ENCODE measurements around the gene CSMD2.

The CSMD2 gene

DNA sequence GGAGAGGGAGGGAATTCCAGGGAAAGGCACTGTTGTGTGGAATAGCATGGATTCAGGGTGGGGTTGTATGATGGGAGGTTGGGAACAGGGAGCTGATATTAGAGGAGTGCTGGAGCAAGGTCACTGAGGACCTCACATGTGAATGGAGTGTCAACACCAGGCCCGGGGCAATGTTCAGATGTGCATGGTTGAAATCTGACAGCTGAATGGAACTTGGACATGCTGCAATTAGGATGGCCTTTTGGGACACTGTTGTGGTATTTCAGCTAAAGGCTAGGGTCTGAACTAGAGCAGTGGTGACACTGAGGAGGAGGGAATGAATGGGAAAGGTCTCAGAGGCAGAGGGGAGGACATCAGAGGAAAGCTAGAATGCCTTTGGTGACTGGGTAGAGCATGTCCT, 667.6 kb downstream of the CSMD2 start:
- no peak overlapping the region for H3K9ac ChIP-seq (ENCODE audit: low read depth, low read length, poor library complexity, severe bottlenecking)
- H3K4me3 ChIP-seq (ENCODE audit: low read length, poor library complexity, severe bottlenecking), result no peak overlapping the region
- H3K79me2 ChIP-seq (ENCODE audit: insufficient read depth, low read length), result no peaks in the 10 kb centered on the region
- H3K9me2 ChIP-seq (replicated peaks; ENCODE audit: low read depth, low read length), result no peaks in the 10 kb centered on the region
- no peaks in the 10 kb centered on the region for H3F3A ChIP-seq (ENCODE audit: low read depth)
- H3K27me3 ChIP-seq (ENCODE audit: insufficient read depth, low read length, poor library complexity, severe bottlenecking), result no peaks in the 10 kb centered on the region
- no peaks in the 10 kb centered on the region; the same call in 1 of the 2 replicates for H3K36me3 ChIP-seq (ENCODE audit: insufficient read depth, low read length)
- no peaks in the 10 kb centered on the region for H3K4me1 ChIP-seq (ENCODE audit: insufficient read depth, low read length, poor library complexity, severe bottlenecking)
- TF ChIP-seq, protein P1, sequence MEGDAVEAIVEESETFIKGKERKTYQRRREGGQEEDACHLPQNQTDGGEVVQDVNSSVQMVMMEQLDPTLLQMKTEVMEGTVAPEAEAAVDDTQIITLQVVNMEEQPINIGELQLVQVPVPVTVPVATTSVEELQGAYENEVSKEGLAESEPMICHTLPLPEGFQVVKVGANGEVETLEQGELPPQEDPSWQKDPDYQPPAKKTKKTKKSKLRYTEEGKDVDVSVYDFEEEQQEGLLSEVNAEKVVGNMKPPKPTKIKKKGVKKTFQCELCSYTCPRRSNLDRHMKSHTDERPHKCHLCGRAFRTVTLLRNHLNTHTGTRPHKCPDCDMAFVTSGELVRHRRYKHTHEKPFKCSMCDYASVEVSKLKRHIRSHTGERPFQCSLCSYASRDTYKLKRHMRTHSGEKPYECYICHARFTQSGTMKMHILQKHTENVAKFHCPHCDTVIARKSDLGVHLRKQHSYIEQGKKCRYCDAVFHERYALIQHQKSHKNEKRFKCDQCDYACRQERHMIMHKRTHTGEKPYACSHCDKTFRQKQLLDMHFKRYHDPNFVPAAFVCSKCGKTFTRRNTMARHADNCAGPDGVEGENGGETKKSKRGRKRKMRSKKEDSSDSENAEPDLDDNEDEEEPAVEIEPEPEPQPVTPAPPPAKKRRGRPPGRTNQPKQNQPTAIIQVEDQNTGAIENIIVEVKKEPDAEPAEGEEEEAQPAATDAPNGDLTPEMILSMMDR (conservative IDR thresholded peaks at IDR 0.05; ENCODE audit: low read length), result no peak
- TF ChIP-seq EZH2phosphoT487 (IDR thresholded peaks at IDR 0.05; ENCODE audit: borderline replicate concordance), result no peak
- no peak overlapping the region for H3K4me2 ChIP-seq (ENCODE audit: low read depth, low read length, poor library complexity, severe bottlenecking)
- peaks cover 26% of the 10 kb centered on the region for H3K9me3 ChIP-seq (ENCODE audit: insufficient read depth, low read depth, low read length)
- no peaks in the 10 kb centered on the region for H4K20me1 ChIP-seq (ENCODE audit: insufficient read depth, low read length, poor library complexity, severe bottlenecking)
- H2AFZ ChIP-seq (ENCODE audit: low read length), result no peak overlapping the region

DNA sequence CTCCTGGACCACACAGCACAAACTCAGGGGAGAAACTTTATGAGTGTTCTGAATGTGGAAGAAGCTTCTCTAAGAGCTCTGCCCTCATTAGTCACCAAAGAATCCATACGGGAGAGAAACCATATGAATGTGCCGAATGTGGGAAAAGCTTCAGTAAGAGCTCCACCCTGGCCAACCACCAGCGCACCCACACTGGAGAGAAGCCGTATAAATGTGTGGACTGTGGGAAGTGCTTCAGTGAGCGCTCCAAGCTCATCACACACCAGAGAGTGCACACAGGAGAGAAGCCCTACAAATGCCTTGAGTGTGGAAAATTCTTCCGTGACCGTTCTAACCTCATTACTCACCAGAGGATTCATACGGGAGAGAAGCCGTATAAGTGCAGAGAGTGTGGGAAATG, 670.1 kb downstream of the CSMD2 start:
- no peaks in the 10 kb centered on the region for H3F3A ChIP-seq (ENCODE audit: low read depth)
- H3K79me2 ChIP-seq (ENCODE audit: insufficient read depth, low read length), result no peaks in the 10 kb centered on the region
- H3K9me3 ChIP-seq (ENCODE audit: insufficient read depth, low read depth, low read length), result peaks cover 26% of the 10 kb centered on the region
- TF ChIP-seq, protein P1 (conservative IDR thresholded peaks at IDR 0.05; ENCODE audit: low read length), result no peak
- TF ChIP-seq EZH2phosphoT487 (IDR thresholded peaks at IDR 0.05; ENCODE audit: borderline replicate concordance), result no peak
- no peaks in the 10 kb centered on the region for H3K27me3 ChIP-seq (ENCODE audit: insufficient read depth, low read length, poor library complexity, severe bottlenecking)
- H2AFZ ChIP-seq (ENCODE audit: low read length), result no peak overlapping the region
- no peaks in the 10 kb centered on the region for H3K4me1 ChIP-seq (ENCODE audit: insufficient read depth, low read length, poor library complexity, severe bottlenecking)
- no peaks in the 10 kb centered on the region for H3K9me2 ChIP-seq (replicated peaks; ENCODE audit: low read depth, low read length)
- H3K9ac ChIP-seq (ENCODE audit: low read depth, low read length, poor library complexity, severe bottlenecking), result no peak overlapping the region
- H3K4me3 ChIP-seq (ENCODE audit: low read length, poor library complexity, severe bottlenecking), result no peak overlapping the region
- H4K20me1 ChIP-seq (ENCODE audit: insufficient read depth, low read length, poor library complexity, severe bottlenecking), result no peaks in the 10 kb centered on the region
- H3K36me3 ChIP-seq (ENCODE audit: insufficient read depth, low read length), result peaks cover 15% of the 10 kb centered on the region; the same call in 1 of the 2 replicates
- H3K4me2 ChIP-seq (ENCODE audit: low read depth, low read length, poor library complexity, severe bottlenecking), result no peak overlapping the region

DNA sequence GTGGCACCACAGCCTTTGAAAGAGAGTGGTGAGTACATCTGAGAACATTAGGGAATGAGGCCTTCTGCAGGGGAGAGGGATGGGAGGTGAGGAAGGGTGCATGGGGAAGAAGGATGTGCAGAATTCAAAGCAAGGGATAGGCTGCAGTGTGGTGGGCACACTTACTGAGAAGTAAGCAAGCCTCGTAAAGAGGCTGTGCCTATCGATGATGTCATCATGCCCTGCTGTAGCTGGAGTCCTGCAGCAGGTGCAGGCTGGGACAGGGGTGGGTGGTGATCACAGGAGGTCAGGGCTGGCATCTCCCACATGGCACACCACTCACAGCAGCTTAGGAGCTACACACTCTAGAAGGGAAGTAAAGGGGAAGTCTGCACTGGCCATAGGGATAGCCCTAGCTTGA, 676.4 kb downstream of the CSMD2 start:
- Histone ChIP-seq H3K4me3 (ENCODE audit: low read length, poor library complexity, severe bottlenecking) (no peak overlapping the region), H2AFZ (ENCODE audit: low read length) (no peak overlapping the region), H3K4me1 (ENCODE audit: insufficient read depth, low read length, poor library complexity, severe bottlenecking) (no peaks in the 10 kb centered on the region), H3K9ac (ENCODE audit: low read depth, low read length, poor library complexity, severe bottlenecking) (no peak overlapping the region), H3K9me3 (ENCODE audit: insufficient read depth, low read depth, low read length) (peaks cover 1% of the 10 kb centered on the region; the same call in 1 of the 2 replicates), H3K9me2 (replicated peaks; ENCODE audit: low read depth, low read length) (no peaks in the 10 kb centered on the region), H3K36me3 (ENCODE audit: insufficient read depth, low read length) (peaks cover 24% of the 10 kb centered on the region; the same call in 1 of the 2 replicates), H3K4me2 (ENCODE audit: low read depth, low read length, poor library complexity, severe bottlenecking) (no peak overlapping the region), H4K20me1 (ENCODE audit: insufficient read depth, low read length, poor library complexity, severe bottlenecking) (no peaks in the 10 kb centered on the region), H3K27me3 (ENCODE audit: insufficient read depth, low read length, poor library complexity, severe bottlenecking) (no peaks in the 10 kb centered on the region), H3K79me2 (ENCODE audit: insufficient read depth, low read length) (no peaks in the 10 kb centered on the region), H3F3A (ENCODE audit: low read depth) (no peaks in the 10 kb centered on the region)
- TF ChIP-seq EZH2phosphoT487 (IDR thresholded peaks at IDR 0.05; ENCODE audit: borderline replicate concordance), result no peak
- TF ChIP-seq, protein P1 (conservative IDR thresholded peaks at IDR 0.05; ENCODE audit: low read length), result no peak
